Right atrium auricular region (tissue), 2 donors: ENCODE data around the gene GRAMD1A. TPM values are rescaled to one million over a fixed set of nuclear protein-coding genes. Genes with fewer than 3 reads are reported as not detected.
A peak's percentile ranks its signal among the peaks of the same experiment; 100 is the strongest.

ENCODE experiments used
- DNase-seq: peaks from one replicate; pipeline ENCODE4 v3.0.0-alpha.2; 2019; ENCODE audit warnings: low spot score
- H3K27ac ChIP-seq, 2 donors: fragments of 200-600 bp; sonication (generic); 1 replicate in 1 of 2; 2 replicates in 1 of 2; pipeline ENCODE4 v1.5.1; 2016 to 2019
- H3K27me3 ChIP-seq, 2 donors: fragments of 200-600 bp; sonication (generic); one replicate each; pipeline versions ENCODE4 v1.5.1 to v1.6.0; 2017 to 2019
- H3K36me3 ChIP-seq: fragments of 200-600 bp; sonication (generic); one replicate; pipeline ENCODE4 v1.5.1; 2016
- H3K4me1 ChIP-seq, 2 donors: fragments of 200-600 bp; sonication (generic); one replicate each; pipeline versions ENCODE4 v1.5.1 to v1.6.0; 2017 to 2019
- H3K4me3 ChIP-seq, 2 donors: fragments of 200-600 bp; sonication (generic); 1 replicate in 1 of 2; 2 replicates in 1 of 2; pipeline ENCODE4 v1.5.1; 2017 to 2019; ENCODE audit warnings: mild to moderate bottlenecking in 1 of 2, moderate library complexity in 1 of 2
- H3K9me3 ChIP-seq, 2 donors: fragments of 200-600 bp; sonication (generic); one replicate each; pipeline ENCODE4 v1.5.1; 2019
- total RNA-seq, 2 donors: library from RNA; depleted of rRNA; stranded (reverse); fragments of >200 nt; gene quantifications; one replicate each; pipeline ENCODE4 v1.1.0, GENCODE V29; 2016
- TF ChIP-seq, protein P1 (sequence below), 2 donors: fragments of 200-600 bp; sonication (generic); IDR thresholded peaks; one replicate each; pipeline ENCODE4 v1.5.1; 2019; ENCODE audit warnings: antibody characterized with exemption in 2 of 2

Gene GRAMD1A
- total RNA-seq, 2 donors from 2014 or later, result 29.6 to 37.7 TPM

- peak overlapping the region; percentile 73 to 90 for H3K27ac ChIP-seq
- TF ChIP-seq, protein P1, sequence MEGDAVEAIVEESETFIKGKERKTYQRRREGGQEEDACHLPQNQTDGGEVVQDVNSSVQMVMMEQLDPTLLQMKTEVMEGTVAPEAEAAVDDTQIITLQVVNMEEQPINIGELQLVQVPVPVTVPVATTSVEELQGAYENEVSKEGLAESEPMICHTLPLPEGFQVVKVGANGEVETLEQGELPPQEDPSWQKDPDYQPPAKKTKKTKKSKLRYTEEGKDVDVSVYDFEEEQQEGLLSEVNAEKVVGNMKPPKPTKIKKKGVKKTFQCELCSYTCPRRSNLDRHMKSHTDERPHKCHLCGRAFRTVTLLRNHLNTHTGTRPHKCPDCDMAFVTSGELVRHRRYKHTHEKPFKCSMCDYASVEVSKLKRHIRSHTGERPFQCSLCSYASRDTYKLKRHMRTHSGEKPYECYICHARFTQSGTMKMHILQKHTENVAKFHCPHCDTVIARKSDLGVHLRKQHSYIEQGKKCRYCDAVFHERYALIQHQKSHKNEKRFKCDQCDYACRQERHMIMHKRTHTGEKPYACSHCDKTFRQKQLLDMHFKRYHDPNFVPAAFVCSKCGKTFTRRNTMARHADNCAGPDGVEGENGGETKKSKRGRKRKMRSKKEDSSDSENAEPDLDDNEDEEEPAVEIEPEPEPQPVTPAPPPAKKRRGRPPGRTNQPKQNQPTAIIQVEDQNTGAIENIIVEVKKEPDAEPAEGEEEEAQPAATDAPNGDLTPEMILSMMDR (IDR thresholded peaks at IDR 0.05), result no peak
- no peak overlapping the region for H3K4me3 ChIP-seq
- H3K4me1 ChIP-seq, result peaks cover 0 to 31% of the 10 kb centered on the region in 2 donors
- H3K9me3 ChIP-seq, result no peaks in the 10 kb centered on the region
- H3K36me3 ChIP-seq, result no peaks in the 10 kb centered on the region
- H3K27me3 ChIP-seq, result no peaks in the 10 kb centered on the region
- no peak for DNase-seq
Observed at GRCh38 chr19:35051796-35052195, 51.7 kb downstream of the GRAMD1A start.

DNA sequence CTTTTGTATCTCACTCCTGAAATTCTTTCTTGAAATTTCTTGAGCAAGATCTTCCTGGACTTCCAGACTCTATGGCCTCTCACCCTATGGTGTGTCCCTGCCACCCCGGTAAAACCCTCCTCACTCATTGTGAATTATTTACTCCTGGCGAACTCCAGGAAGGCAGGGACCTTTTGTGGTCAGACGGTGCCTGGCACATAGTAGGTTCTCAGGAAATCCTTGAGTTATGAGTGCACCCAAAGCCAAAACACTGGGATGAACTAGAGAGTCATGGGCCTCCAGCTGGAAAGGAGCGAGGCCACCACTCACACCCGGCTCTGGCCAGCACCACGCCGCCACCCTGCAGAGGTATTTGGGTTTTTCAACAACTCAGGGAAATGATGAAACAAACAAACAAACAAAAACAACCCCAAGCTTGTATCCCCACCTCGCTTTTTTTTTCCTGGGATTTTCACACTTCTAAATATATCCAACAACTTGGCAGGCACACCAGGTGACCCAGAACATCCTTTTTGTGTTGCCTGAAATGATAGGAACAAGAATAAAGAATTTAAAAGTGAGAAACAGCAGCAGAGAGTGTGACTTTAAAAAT lies 52.6 kb downstream of the GRAMD1A start:
- TF ChIP-seq, protein P1 (IDR thresholded peaks at IDR 0.05), result no peak
- Histone ChIP-seq H3K4me3 (no peak overlapping the region), H3K27ac (peak overlapping the region; percentile 73 to 90), H3K4me1 (peaks cover 0 to 31% of the 10 kb centered on the region in 2 donors), H3K36me3 (no peaks in the 10 kb centered on the region), H3K27me3 (no peaks in the 10 kb centered on the region), H3K9me3 (no peaks in the 10 kb centered on the region)
- no peak for DNase-seq

DNA sequence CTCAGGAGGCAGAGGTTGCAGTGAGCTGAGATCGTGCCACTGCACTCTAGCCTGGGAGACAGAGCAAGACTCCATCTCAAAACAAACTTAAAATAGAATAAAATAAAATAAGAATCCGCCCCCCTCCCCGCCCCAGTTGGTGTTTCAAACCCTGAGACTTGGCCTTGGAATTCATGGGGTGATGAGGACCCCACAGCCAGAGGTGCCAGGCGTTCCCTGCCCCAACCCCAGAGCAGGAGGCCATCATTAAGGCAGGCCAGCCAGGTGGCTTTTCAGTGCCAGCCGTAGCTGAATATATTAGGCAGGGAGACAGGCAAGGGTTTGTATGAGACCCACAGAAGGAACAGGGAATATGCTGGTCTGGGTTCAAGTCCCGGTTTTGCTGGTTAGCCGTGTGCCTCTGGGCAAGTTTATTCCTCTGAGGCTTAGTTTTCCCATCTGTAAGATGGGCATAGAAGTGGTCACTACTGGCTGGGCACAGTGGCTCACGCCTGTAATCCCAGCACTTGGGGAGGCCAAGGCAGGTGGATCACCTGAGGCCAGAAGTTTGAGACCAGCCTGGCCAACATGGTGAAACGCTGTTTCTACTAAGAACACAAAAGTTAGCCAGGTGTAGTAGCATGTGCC lies 53.7 kb downstream of the GRAMD1A start:
- no peaks in the 10 kb centered on the region for H3K27me3 ChIP-seq
- no peak for DNase-seq
- TF ChIP-seq, protein P1 (IDR thresholded peaks at IDR 0.05), result no peak
- H3K4me3 ChIP-seq, result no peak overlapping the region
- H3K27ac ChIP-seq, result peak overlapping the region; percentile 73 to 90
- H3K4me1 ChIP-seq, result peaks cover 0 to 27% of the 10 kb centered on the region in 2 donors
- H3K9me3 ChIP-seq, result no peaks in the 10 kb centered on the region
- no peaks in the 10 kb centered on the region for H3K36me3 ChIP-seq

- TF ChIP-seq, protein P1 (IDR thresholded peaks at IDR 0.05), result no peak
- no peak overlapping the region for H3K27ac ChIP-seq
Observed at GRCh38 chr19:35054626-35055025, 54.5 kb downstream of the GRAMD1A start.

GRCh38 chr19:35055715-35056179 lies 55.6 kb downstream of the GRAMD1A start:
- TF ChIP-seq, protein P1 (IDR thresholded peaks at IDR 0.05), result peak in 1 of 2 donors; percentile 53
- no peaks in the 10 kb centered on the region for H3K9me3 ChIP-seq
- no peak overlapping the region for H3K4me3 ChIP-seq
- H3K27me3 ChIP-seq, result no peaks in the 10 kb centered on the region
- no peaks in the 10 kb centered on the region for H3K36me3 ChIP-seq
- H3K4me1 ChIP-seq, result peaks cover 0 to 21% of the 10 kb centered on the region in 2 donors
- no peak overlapping the region for H3K27ac ChIP-seq
- no peak for DNase-seq

More at GRCh38 chr19:35054626-35055025, 54.5 kb downstream of the GRAMD1A start:
- no peak overlapping the region for H3K4me3 ChIP-seq
- DNase-seq, result no peak
- H3K9me3 ChIP-seq, result no peaks in the 10 kb centered on the region
- no peaks in the 10 kb centered on the region for H3K36me3 ChIP-seq
- H3K4me1 ChIP-seq, result peaks cover 0 to 21% of the 10 kb centered on the region in 2 donors
- no peaks in the 10 kb centered on the region for H3K27me3 ChIP-seq
